GM21717 (cell line): Measurements from ENCODE around the gene IER2.
"Not testable (repeated sequence)": the region's sequence is repeated elsewhere in the genome, so short reads cannot be mapped to it uniquely, and the experiment has no call there.

Experiments used
- ATAC-seq: cut with Tn5 transposase; IDR thresholded peaks from one replicate; pipeline ENCODE4 v1.9.1; 2021; ENCODE audit warnings: mild to moderate bottlenecking, moderate library complexity; ENCODE audit not compliant: unreplicated experiment

The IER2 gene

GRCh38 chr19:13162724-13163608, 12.8 kb downstream of the IER2 start:
- ATAC-seq = peak; percentile 40

GRCh38 chr19:13163609-13164342, 13.6 kb downstream of the IER2 start:
- no peak for ATAC-seq

- no peak for ATAC-seq
Observed at GRCh38 chr19:13164343-13165161, 14.3 kb downstream of the IER2 start.

- ATAC-seq = no peak
Observed at GRCh38 chr19:13165162-13165997, 15.2 kb downstream of the IER2 start.

GRCh38 chr19:13166151-13166550, 15.9 kb downstream of the IER2 start:
- not testable (repeated sequence) for ATAC-seq

- ATAC-seq = no peak
Observed at GRCh38 chr19:13169769-13170168, 19.6 kb downstream of the IER2 start.

- no peak for ATAC-seq
Observed at GRCh38 chr19:13171146-13171545, 20.9 kb downstream of the IER2 start.

- no peak for ATAC-seq
Observed at GRCh38 chr19:13172346-13173138, 22.3 kb downstream of the IER2 start.

- no peak for ATAC-seq
Observed at GRCh38 chr19:13173139-13173737, 23.0 kb downstream of the IER2 start.

GRCh38 chr19:13176345-13176744, 26.1 kb downstream of the IER2 start:
- ATAC-seq = no peak

- not testable (repeated sequence) for ATAC-seq
Observed at GRCh38 chr19:13177584-13177983, 27.4 kb downstream of the IER2 start.

GRCh38 chr19:13178291-13178690, 28.1 kb downstream of the IER2 start:
- ATAC-seq = not testable (repeated sequence)

- no peak for ATAC-seq
Observed at GRCh38 chr19:13181747-13182388, 31.7 kb downstream of the IER2 start.

GRCh38 chr19:13184926-13185325, 34.7 kb downstream of the IER2 start:
- not testable (repeated sequence) for ATAC-seq

- ATAC-seq = not testable (repeated sequence)
Observed at GRCh38 chr19:13185763-13186657, 35.8 kb downstream of the IER2 start.

GRCh38 chr19:13186688-13187087, 36.5 kb downstream of the IER2 start:
- not testable (repeated sequence) for ATAC-seq

GRCh38 chr19:13187419-13187818, 37.2 kb downstream of the IER2 start:
- no peak for ATAC-seq

- no peak for ATAC-seq
Observed at GRCh38 chr19:13189600-13189999, 39.4 kb downstream of the IER2 start.
